Panc1 (cell line): ENCODE results near the gene PRKCA. TPM values are rescaled to one million over a fixed set of nuclear protein-coding genes. Genes with fewer than 3 reads are reported as not detected.

Experiments
- ATAC-seq: fragments of 200-7000 bp; cut with Tn5 transposase; 2 replicates; pipeline ENCODE4 v1.9.1; 2020; ENCODE audit warnings: mild to moderate bottlenecking, moderate library complexity
- BruUV-seq: library from RNA; stranded (reverse); fragments of 400-500 nt; replicated peaks from 2 replicates; lab custom pipeline; 2021; lab: Mats Ljungman, UMichigan
- CTCF ChIA-PET: fragments of 300-600 bp; sonication (Branson Sonifier 250); formaldehyde crosslinking; loops from one replicate; lab custom pipeline; 2022; ENCODE audit warnings: antibody characterized with exemption; lab: Charles Lee
- POLR2A ChIA-PET: fragments of 300-600 bp; sonication (Branson Sonifier 250); formaldehyde crosslinking; loops from one replicate; lab custom pipeline; 2022; ENCODE audit warnings: antibody characterized with exemption; lab: Charles Lee
- DNase-seq: peaks from one replicate; pipeline ENCODE4 v3.0.0-alpha.2; 2010; ENCODE audit warnings: low read depth, low spot score
- H3K27ac ChIP-seq: 2 replicates; pipeline ENCODE4 v1.5.1; 2011; ENCODE audit warnings: mild to moderate bottlenecking, low read length, inconsistent platforms
- H3K27me3 ChIP-seq: fragments of 200-500 bp; sonication (Bioruptor generic); 2 replicates; pipeline ENCODE4 v1.6.0; 2014; ENCODE audit warnings: low read length, inconsistent platforms; ENCODE audit not compliant: control insufficient read depth, insufficient read depth
- H3K36me3 ChIP-seq: fragments of 200-500 bp; sonication (Bioruptor generic); 2 replicates; pipeline ENCODE4 v1.5.1; 2014; ENCODE audit warnings: inconsistent platforms, mild to moderate bottlenecking, low read length, moderate library complexity; ENCODE audit not compliant: control insufficient read depth, insufficient read depth
- H3K4me1 ChIP-seq: 2 replicates; pipeline ENCODE4 v1.5.1; 2011; ENCODE audit warnings: inconsistent platforms, mild to moderate bottlenecking, low read length, moderate library complexity; ENCODE audit not compliant: control insufficient read depth, insufficient read depth
- H3K4me3 ChIP-seq, 2 experiments: 2 replicates each; pipeline ENCODE4 v1.5.1; 2011 to 2012; ENCODE audit warnings: low read depth in 2 of 2, low read length in 2 of 2, mild to moderate bottlenecking in 2 of 2, inconsistent platforms in 1 of 2, moderate library complexity in 1 of 2
- H3K9me3 ChIP-seq: fragments of 200-500 bp; sonication (Bioruptor generic); 2 replicates; pipeline ENCODE4 v1.5.1; 2014; ENCODE audit warnings: low read depth, mild to moderate bottlenecking, inconsistent platforms, low read length, moderate library complexity; ENCODE audit not compliant: control insufficient read depth, insufficient read depth
- POLR2AphosphoS5 ChIP-seq: IDR thresholded peaks from 2 replicates; pipeline ENCODE4 v1.6.1; 2012; ENCODE audit warnings: mild to moderate bottlenecking, low read depth, low read length, moderate library complexity
- SIN3A ChIP-seq: IDR thresholded peaks from 2 replicates; pipeline ENCODE4 v1.6.1; 2012; ENCODE audit warnings: low read depth, mild to moderate bottlenecking, low read length, moderate library complexity, borderline replicate concordance; ENCODE audit not compliant: insufficient read depth
- TCF7L2 ChIP-seq: IDR thresholded peaks from 2 replicates; pipeline ENCODE4 v1.6.1; 2011; ENCODE audit warnings: mild to moderate bottlenecking, low read depth, low read length, inconsistent platforms
- in situ Hi-C: cut with HindIII; loops from 2 replicates; pipeline ENCODE4 v1.10.0; 2016; ENCODE audit warnings: low sequenced_read_pairs, low pct_unique_long_range_greater_than_20kb
- intact Hi-C: fragments of 100-400 bp; cut with micrococcal nuclease; formaldehyde crosslinking; loops from one replicate; pipeline ENCODE4 v1.10.0; 2022; ENCODE audit not compliant: unreplicated experiment
- total RNA-seq: library from RNA; stranded (reverse); gene quantifications from one replicate; pipeline ENCODE4 v1.2.1, GENCODE V29; 2021; ENCODE audit not compliant: unreplicated experiment
- TF ChIP-seq, protein P1 (sequence below), 2 experiments: IDR thresholded peaks; 2 replicates each; pipeline ENCODE4 v1.6.1; 2011 to 2012; ENCODE audit warnings: low read depth in 2 of 2, control low read depth in 1 of 2, low read length in 1 of 2, mild to moderate bottlenecking in 1 of 2, moderate library complexity in 1 of 2; ENCODE audit not compliant: insufficient read depth in 1 of 2
- TF ChIP-seq, protein P2 (sequence below): fragments of 450-650 bp; IDR thresholded peaks from 2 replicates; pipeline ENCODE4 v1.5.1; 2017; ENCODE audit warnings: mild to moderate bottlenecking

PRKCA gene
- total RNA-seq, 1 experiment from 2014 or later = 53.0 TPM

DNA sequence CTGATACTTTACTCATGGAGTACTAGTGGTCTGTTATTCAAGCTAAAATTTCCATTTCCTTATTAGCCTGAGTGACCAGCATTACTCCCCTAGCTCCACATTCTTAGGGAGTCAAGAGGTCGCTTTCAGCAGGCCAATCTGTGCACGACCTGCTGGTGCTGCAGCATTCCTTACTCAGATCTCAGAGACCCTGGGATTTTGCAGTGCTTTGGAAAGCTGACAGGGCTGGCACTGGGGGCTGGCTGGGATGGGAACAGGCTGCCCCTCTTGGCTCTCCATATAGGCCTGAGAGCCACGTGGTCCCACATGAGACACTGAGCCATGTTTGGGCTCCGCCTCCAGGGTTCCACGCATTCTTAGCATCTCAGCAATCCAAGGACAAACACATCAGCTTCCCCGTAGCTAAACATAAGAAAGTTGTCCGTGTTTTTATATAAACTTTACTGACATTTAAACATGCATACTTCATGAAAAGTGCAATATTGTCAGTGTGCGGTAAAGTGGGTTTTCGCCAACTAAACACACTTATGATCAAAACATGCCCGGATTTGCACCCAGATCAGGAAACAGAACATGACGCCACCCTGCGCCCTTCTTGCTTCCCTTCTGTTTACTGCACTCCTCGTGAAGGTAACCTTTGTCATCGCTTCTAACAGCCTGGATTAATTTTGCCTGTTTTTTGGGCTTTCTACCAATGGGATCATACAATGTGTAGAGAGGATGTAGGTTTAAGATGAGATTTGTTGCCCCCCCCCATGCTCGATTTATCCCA, 278.0 kb downstream of the PRKCA start:
- in situ Hi-C loops (no loop called here), intact Hi-C loops (no loop called here)
- H3K27ac ChIP-seq = peak overlapping the region; percentile 70
- ATAC-seq = peak; percentile 66
- BruUV-seq = no TSS peak
- no peaks in the 10 kb centered on the region for H3K9me3 ChIP-seq
- POLR2A ChIA-PET = no interaction called here
- DNase-seq = peak; percentile 7
- H3K4me1 ChIP-seq = peaks cover 26% of the 10 kb centered on the region
- TF ChIP-seq POLR2AphosphoS5 = no peak
- TF ChIP-seq SIN3A = no peak
- TF ChIP-seq TCF7L2 = no peak
- TF ChIP-seq, protein P1, sequence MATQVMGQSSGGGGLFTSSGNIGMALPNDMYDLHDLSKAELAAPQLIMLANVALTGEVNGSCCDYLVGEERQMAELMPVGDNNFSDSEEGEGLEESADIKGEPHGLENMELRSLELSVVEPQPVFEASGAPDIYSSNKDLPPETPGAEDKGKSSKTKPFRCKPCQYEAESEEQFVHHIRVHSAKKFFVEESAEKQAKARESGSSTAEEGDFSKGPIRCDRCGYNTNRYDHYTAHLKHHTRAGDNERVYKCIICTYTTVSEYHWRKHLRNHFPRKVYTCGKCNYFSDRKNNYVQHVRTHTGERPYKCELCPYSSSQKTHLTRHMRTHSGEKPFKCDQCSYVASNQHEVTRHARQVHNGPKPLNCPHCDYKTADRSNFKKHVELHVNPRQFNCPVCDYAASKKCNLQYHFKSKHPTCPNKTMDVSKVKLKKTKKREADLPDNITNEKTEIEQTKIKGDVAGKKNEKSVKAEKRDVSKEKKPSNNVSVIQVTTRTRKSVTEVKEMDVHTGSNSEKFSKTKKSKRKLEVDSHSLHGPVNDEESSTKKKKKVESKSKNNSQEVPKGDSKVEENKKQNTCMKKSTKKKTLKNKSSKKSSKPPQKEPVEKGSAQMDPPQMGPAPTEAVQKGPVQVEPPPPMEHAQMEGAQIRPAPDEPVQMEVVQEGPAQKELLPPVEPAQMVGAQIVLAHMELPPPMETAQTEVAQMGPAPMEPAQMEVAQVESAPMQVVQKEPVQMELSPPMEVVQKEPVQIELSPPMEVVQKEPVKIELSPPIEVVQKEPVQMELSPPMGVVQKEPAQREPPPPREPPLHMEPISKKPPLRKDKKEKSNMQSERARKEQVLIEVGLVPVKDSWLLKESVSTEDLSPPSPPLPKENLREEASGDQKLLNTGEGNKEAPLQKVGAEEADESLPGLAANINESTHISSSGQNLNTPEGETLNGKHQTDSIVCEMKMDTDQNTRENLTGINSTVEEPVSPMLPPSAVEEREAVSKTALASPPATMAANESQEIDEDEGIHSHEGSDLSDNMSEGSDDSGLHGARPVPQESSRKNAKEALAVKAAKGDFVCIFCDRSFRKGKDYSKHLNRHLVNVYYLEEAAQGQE (IDR thresholded peaks at IDR 0.05; ENCODE audit: insufficient read depth in 1 of 2, low read depth in 2 of 2, low read length in 1 of 2) = no peak
- TF ChIP-seq, protein P2, sequence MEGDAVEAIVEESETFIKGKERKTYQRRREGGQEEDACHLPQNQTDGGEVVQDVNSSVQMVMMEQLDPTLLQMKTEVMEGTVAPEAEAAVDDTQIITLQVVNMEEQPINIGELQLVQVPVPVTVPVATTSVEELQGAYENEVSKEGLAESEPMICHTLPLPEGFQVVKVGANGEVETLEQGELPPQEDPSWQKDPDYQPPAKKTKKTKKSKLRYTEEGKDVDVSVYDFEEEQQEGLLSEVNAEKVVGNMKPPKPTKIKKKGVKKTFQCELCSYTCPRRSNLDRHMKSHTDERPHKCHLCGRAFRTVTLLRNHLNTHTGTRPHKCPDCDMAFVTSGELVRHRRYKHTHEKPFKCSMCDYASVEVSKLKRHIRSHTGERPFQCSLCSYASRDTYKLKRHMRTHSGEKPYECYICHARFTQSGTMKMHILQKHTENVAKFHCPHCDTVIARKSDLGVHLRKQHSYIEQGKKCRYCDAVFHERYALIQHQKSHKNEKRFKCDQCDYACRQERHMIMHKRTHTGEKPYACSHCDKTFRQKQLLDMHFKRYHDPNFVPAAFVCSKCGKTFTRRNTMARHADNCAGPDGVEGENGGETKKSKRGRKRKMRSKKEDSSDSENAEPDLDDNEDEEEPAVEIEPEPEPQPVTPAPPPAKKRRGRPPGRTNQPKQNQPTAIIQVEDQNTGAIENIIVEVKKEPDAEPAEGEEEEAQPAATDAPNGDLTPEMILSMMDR = no peak
- no peaks in the 10 kb centered on the region for H3K27me3 ChIP-seq
- no peak overlapping the region for H3K4me3 ChIP-seq
- CTCF ChIA-PET = interaction anchor here (0.6 to 0.9 kb wide), 4 partner anchors 182 to 800 kb away, joined by 3 to 13 read pairs (median 5); no protein-coding TSS in a partner anchor
- H3K36me3 ChIP-seq = no peaks in the 10 kb centered on the region

DNA sequence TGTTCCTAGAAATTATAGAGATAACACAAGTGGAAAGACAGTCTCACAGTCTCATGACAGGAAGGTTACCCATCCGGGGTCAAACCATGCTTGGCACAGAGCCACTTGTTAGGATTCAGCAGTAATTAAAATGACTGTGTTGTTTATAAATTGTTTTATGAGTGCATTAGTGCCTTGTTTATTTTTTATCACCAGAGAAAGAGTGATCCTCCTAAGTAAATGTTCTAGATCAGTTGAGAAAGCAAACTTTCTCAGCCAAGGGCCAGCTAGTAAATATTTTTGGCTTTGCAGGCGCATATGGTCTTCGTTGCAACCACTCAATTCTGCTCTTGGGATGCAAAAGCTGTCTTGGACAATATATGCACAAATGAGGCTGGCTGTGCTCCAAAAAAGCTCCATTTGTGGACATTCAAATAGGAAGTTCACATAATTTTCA, 278.6 kb downstream of the PRKCA start:
- POLR2A ChIA-PET = no interaction called here
- DNase-seq (peak; percentile 13), ATAC-seq (no peak)
- Histone ChIP-seq H3K27me3 (no peaks in the 10 kb centered on the region), H3K27ac (peak overlapping the region; percentile 70; the same call in 1 of the 2 replicates), H3K9me3 (no peaks in the 10 kb centered on the region), H3K36me3 (no peaks in the 10 kb centered on the region), H3K4me1 (peaks cover 26% of the 10 kb centered on the region), H3K4me3 (no peak overlapping the region)
- CTCF ChIA-PET = interaction anchor here (0.6 to 0.9 kb wide), 2 partner anchors 381 to 800 kb away, joined by 3 to 13 read pairs; no protein-coding TSS in a partner anchor
- no TSS peak for BruUV-seq
- intact Hi-C loops (no loop called here), in situ Hi-C loops (no loop called here)
- TF ChIP-seq SIN3A (no peak), TCF7L2 (no peak)
- TF ChIP-seq, protein P1 (IDR thresholded peaks at IDR 0.05; ENCODE audit: insufficient read depth in 1 of 2, low read depth in 2 of 2, low read length in 1 of 2) = no peak
- TF ChIP-seq, protein P2 = no peak
